Activated naive CD4-positive, alpha-beta T cell treated with anti-CD3 and anti-CD28 coated beads, Interleukin-2, amount 50 U/mL, for 24 hours (primary cell): Measurements from ENCODE around the gene LHFPL3.

Experiments used
- H3K27ac Mint-ChIP-seq: one replicate; pipeline ENCODE4 v1.8.0; 2021; ENCODE audit warnings: mild to moderate bottlenecking, mixed read lengths
- H3K27me3 Mint-ChIP-seq: one replicate; pipeline ENCODE4 v1.8.0; 2021; ENCODE audit warnings: mixed read lengths
- H3K36me3 Mint-ChIP-seq: one replicate; pipeline ENCODE4 v1.8.0; 2021; ENCODE audit warnings: mixed read lengths
- H3K4me1 Mint-ChIP-seq: one replicate; pipeline ENCODE4 v1.8.0; 2021; ENCODE audit warnings: mixed read lengths
- H3K4me3 Mint-ChIP-seq: one replicate; pipeline ENCODE4 v1.8.0; 2021; ENCODE audit warnings: mild to moderate bottlenecking, mixed read lengths
- H3K9me3 Mint-ChIP-seq: one replicate; pipeline ENCODE4 v1.8.0; 2021; ENCODE audit warnings: mixed read lengths

The LHFPL3 gene

DNA sequence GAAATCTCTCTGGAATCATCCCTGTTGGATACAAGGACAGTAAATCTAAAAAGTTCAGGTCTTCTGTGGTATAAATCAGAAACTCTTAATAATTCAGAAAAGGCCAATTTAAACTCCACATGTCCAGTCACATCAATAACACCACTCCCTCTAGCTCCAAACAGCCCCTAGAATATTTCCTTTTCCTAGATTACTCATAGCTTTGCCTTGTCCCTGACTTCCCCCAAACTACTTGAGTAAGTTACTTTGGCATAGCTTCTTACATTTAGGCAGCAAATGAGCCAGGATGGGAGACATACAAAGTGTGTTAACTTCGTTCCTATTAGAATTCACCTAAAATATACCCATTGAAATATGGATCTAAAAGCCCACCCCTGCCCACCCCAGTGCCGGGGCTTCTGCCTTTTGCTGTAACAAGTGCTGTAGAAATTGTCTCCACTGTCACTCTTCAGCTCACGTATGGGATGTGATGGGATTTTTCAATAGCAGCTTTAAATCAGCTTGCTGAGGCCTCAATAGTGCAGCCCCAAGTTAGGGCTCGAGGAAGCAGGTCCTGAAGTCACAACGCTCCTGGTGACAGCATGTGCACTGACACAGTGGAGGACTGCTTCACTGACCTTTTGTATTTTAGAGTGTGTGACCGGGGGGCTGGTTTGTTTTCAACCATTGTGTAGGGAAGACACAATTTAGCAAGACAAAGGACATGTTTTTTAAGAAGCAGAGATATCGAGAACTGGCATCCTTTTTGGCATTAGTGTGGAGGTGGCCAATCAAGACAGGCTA lies 467.4 kb downstream of the LHFPL3 start:
- Mint-ChIP-seq H3K27ac (no peak overlapping the region), H3K4me1 (no peaks in the 10 kb centered on the region), H3K4me3 (no peak overlapping the region), H3K9me3 (no peaks in the 10 kb centered on the region), H3K27me3 (peaks cover 13% of the 10 kb centered on the region), H3K36me3 (no peaks in the 10 kb centered on the region)

DNA sequence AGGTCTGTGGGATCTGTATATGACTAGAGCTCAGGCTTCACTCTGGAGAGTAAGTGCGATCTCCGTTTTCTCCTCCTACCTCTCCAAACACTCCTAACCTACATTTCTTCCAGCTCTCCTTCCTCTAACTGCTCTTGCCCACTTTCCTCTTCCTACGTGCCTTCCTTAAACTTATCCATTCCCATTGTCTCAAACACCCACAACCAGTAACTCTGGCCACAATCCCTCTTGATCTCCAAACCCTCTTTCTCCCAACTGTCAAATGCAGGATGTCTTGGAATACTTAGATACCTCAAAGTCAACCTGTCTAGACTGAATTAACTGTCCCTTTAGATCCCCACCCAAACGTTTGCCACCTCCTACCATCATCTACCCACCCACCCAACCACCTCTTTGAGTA lies 471.9 kb downstream of the LHFPL3 start:
- Mint-ChIP-seq H3K4me1 (no peaks in the 10 kb centered on the region), H3K9me3 (no peaks in the 10 kb centered on the region), H3K4me3 (no peak overlapping the region), H3K36me3 (no peaks in the 10 kb centered on the region), H3K27me3 (peaks cover 14% of the 10 kb centered on the region), H3K27ac (no peak overlapping the region)

DNA sequence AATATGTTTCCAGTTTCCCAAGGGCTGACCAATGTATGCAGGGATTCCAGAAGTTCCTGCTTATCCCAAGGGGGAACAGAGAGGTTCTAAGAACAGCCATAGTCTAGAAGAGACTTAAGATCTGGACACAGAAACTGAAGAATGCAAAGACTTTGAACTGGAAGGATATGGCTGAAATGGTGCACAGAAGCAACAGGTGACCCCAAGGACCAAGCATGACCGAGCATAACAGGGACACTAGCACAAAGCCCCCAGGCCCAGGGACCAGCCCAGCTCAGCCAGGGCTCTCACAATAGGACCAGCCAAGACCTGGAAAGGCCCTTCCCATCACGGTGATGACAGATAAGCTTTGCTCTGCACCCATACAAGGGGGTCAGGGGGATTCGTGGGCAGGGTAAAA lies 472.6 kb downstream of the LHFPL3 start:
- Mint-ChIP-seq H3K9me3 (no peaks in the 10 kb centered on the region), H3K27ac (no peak overlapping the region), H3K4me1 (no peaks in the 10 kb centered on the region), H3K36me3 (no peaks in the 10 kb centered on the region), H3K27me3 (peaks cover 12% of the 10 kb centered on the region), H3K4me3 (no peak overlapping the region)

DNA sequence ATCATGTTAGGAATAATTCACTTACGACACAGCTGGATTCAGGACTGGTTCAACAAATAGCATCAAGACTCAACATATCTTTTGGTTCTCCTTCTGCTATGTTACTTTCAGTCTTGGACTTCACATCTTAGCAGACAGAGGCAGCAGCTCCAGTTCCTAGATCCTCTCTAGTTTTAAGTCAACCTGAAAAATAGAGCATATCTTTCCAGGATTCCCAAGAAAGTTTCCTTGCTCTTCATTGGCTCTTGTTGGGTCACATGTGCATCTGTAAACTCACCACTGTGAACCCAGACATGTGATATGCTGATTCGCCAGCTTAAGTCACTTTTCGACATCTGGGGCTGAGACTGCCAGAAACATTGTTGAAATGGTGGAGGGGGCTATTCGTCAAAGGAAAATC lies 475.5 kb downstream of the LHFPL3 start:
- Mint-ChIP-seq H3K4me3 (no peak overlapping the region), H3K4me1 (no peaks in the 10 kb centered on the region), H3K27me3 (peaks cover 14% of the 10 kb centered on the region), H3K27ac (no peak overlapping the region), H3K9me3 (no peaks in the 10 kb centered on the region), H3K36me3 (no peaks in the 10 kb centered on the region)

GRCh38 chr7:104804696-104805095 lies 476.3 kb downstream of the LHFPL3 start:
- Mint-ChIP-seq H3K4me3 (no peak overlapping the region), H3K4me1 (no peaks in the 10 kb centered on the region), H3K27me3 (peaks cover 14% of the 10 kb centered on the region), H3K36me3 (no peaks in the 10 kb centered on the region), H3K27ac (no peak overlapping the region), H3K9me3 (no peaks in the 10 kb centered on the region)

GRCh38 chr7:104805449-104806317 lies 477.3 kb downstream of the LHFPL3 start:
- H3K27ac Mint-ChIP-seq = no peak overlapping the region
- no peaks in the 10 kb centered on the region for H3K9me3 Mint-ChIP-seq
- H3K27me3 Mint-ChIP-seq = peaks cover 18% of the 10 kb centered on the region
- no peaks in the 10 kb centered on the region for H3K36me3 Mint-ChIP-seq
- H3K4me1 Mint-ChIP-seq = no peaks in the 10 kb centered on the region
- H3K4me3 Mint-ChIP-seq = no peak overlapping the region

GRCh38 chr7:104807671-104808070 lies 479.3 kb downstream of the LHFPL3 start:
- Mint-ChIP-seq H3K27me3 (peaks cover 14% of the 10 kb centered on the region), H3K4me3 (no peak overlapping the region), H3K4me1 (no peaks in the 10 kb centered on the region), H3K9me3 (no peaks in the 10 kb centered on the region), H3K27ac (no peak overlapping the region), H3K36me3 (no peaks in the 10 kb centered on the region)

GRCh38 chr7:104809906-104810305 lies 481.5 kb downstream of the LHFPL3 start:
- no peaks in the 10 kb centered on the region for H3K9me3 Mint-ChIP-seq
- H3K4me3 Mint-ChIP-seq = no peak overlapping the region
- H3K27ac Mint-ChIP-seq = no peak overlapping the region
- no peaks in the 10 kb centered on the region for H3K36me3 Mint-ChIP-seq
- H3K27me3 Mint-ChIP-seq = peaks cover 12% of the 10 kb centered on the region
- H3K4me1 Mint-ChIP-seq = no peaks in the 10 kb centered on the region

- H3K9me3 Mint-ChIP-seq = no peaks in the 10 kb centered on the region
- no peak overlapping the region for H3K4me3 Mint-ChIP-seq
- H3K27me3 Mint-ChIP-seq = peaks cover 3% of the 10 kb centered on the region
- H3K4me1 Mint-ChIP-seq = peaks cover 6% of the 10 kb centered on the region
- H3K36me3 Mint-ChIP-seq = no peaks in the 10 kb centered on the region
- no peak overlapping the region for H3K27ac Mint-ChIP-seq
Measured at GRCh38 chr7:104814126-104814525, 485.7 kb downstream of the LHFPL3 start.

GRCh38 chr7:104814671-104815400 lies 486.4 kb downstream of the LHFPL3 start:
- Mint-ChIP-seq H3K36me3 (no peaks in the 10 kb centered on the region), H3K4me3 (no peak overlapping the region), H3K27ac (no peak overlapping the region), H3K27me3 (peaks cover 3% of the 10 kb centered on the region), H3K4me1 (peaks cover 6% of the 10 kb centered on the region), H3K9me3 (no peaks in the 10 kb centered on the region)

- no peaks in the 10 kb centered on the region for H3K9me3 Mint-ChIP-seq
- H3K27me3 Mint-ChIP-seq = no peaks in the 10 kb centered on the region
- H3K4me3 Mint-ChIP-seq = no peak overlapping the region
- H3K27ac Mint-ChIP-seq = no peak overlapping the region
- peaks cover 6% of the 10 kb centered on the region for H3K4me1 Mint-ChIP-seq
- no peaks in the 10 kb centered on the region for H3K36me3 Mint-ChIP-seq
Measured at GRCh38 chr7:104816537-104816936, 488.1 kb downstream of the LHFPL3 start.

DNA sequence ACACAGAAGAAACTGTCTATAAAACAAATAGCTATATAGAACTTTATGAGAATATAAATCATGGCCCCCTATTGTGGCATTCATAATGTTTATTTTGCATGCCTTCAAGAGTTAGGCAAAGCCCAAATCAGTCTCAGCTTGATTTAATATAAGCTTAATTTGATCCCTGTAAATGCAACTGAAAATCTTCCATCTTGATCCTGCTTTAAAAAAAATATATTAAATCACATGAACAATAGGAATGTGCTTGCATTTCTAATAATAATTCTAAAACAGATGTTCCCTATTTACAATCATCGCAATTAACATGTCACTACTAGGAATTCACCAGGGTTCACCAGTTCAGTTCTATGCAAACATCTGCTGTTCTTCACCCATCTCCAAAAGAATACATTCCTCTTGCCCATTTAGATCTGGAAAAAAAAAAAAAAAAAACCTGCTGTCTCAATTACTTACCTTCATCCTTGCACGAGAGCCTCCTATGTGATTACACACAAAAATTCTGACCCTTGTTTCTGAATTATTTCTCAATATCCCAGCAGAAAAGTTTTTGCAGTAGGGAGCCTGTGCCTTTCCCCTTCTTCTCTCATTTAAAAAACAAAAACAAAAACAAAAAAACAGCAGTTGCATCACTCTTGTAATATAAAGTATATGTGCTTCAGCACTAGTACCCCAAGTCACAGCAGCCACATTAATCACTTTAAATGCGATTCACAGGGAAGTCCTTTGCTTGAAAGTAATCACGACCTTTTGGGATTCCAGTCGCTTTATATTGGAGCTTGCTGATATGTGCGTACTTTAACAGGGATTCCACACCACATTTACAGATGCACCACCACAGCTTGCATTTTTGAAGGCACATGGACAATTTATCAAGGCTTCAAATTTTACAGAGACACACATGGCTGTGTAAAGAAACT lies 490.8 kb downstream of the LHFPL3 start:
- Mint-ChIP-seq H3K36me3 (no peaks in the 10 kb centered on the region), H3K4me3 (no peak overlapping the region), H3K27me3 (no peaks in the 10 kb centered on the region), H3K9me3 (no peaks in the 10 kb centered on the region), H3K4me1 (peaks cover 6% of the 10 kb centered on the region), H3K27ac (no peak overlapping the region)

DNA sequence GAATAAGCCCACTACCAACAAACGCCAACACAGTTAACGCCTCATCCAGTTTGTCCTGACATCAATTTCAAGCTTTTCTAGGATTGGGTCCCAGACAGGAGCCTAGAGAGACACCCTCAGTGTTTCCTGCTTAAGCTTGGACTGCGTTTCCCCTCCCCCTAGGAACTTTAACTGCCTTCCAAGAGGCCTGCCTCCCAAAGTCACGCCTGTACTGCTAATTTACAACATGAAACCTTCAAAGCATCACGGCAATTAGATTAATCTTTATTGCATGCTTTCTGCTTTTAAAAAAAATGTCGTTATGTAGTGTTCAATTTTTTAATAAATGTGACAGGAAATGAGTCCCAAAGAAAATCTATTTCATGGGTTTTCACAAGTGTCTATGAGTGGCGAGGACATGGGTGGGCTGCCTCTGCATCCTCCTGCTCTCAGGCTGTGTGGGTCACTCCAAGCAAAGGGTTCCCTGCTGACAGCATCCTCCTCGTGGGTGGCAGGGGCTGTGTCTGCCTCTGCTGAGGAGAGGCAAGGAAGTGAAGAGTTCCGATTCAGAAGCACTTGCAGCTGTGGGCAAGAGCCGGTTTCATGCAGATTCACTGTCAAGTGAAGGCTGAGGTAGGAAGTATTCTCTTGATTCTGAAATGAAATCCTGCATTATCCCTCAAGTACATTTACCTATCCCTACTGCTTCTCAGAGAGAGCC lies 492.6 kb downstream of the LHFPL3 start:
- no peak overlapping the region for H3K4me3 Mint-ChIP-seq
- no peaks in the 10 kb centered on the region for H3K27me3 Mint-ChIP-seq

DNA sequence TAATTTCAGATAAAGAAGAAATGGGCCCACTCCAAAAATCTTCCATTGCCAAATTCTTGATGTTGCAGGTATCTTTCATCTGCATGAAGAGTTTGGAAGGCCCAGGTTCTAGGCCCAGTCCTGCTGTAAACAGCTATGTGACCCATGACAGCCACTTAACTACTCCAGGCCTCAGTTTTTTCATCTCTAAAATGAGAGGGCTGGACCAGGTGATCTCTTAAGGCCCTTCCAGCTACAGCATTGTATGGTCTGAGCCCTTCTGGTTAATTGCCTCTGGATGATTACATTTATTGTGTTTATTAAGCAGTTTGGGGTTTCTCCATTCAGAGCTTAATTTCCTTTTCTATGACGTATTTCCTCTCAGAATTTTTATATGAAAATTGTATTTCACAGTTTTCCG lies 494.8 kb downstream of the LHFPL3 start:
- H3K9me3 Mint-ChIP-seq = no peaks in the 10 kb centered on the region
- H3K36me3 Mint-ChIP-seq = no peaks in the 10 kb centered on the region
- H3K27me3 Mint-ChIP-seq = no peaks in the 10 kb centered on the region
- H3K4me3 Mint-ChIP-seq = no peak overlapping the region
- H3K27ac Mint-ChIP-seq = no peak overlapping the region
- H3K4me1 Mint-ChIP-seq = no peaks in the 10 kb centered on the region

More for the DNA sequence above, 492.6 kb downstream of the LHFPL3 start:
- no peaks in the 10 kb centered on the region for H3K36me3 Mint-ChIP-seq
- H3K4me1 Mint-ChIP-seq = peaks cover 6% of the 10 kb centered on the region
- no peaks in the 10 kb centered on the region for H3K9me3 Mint-ChIP-seq
- no peak overlapping the region for H3K27ac Mint-ChIP-seq
